Superior temporal gyrus (tissue), 1 donor: ENCODE measurements around the gene LTA.
A peak's percentile ranks its signal among the peaks of the same experiment; 100 is the strongest.

Experiments used
- DNase-seq: peaks from one replicate; pipeline ENCODE4 v3.0.0-alpha.2; 2016; ENCODE audit errors: extremely low spot score

The LTA gene

DNA sequence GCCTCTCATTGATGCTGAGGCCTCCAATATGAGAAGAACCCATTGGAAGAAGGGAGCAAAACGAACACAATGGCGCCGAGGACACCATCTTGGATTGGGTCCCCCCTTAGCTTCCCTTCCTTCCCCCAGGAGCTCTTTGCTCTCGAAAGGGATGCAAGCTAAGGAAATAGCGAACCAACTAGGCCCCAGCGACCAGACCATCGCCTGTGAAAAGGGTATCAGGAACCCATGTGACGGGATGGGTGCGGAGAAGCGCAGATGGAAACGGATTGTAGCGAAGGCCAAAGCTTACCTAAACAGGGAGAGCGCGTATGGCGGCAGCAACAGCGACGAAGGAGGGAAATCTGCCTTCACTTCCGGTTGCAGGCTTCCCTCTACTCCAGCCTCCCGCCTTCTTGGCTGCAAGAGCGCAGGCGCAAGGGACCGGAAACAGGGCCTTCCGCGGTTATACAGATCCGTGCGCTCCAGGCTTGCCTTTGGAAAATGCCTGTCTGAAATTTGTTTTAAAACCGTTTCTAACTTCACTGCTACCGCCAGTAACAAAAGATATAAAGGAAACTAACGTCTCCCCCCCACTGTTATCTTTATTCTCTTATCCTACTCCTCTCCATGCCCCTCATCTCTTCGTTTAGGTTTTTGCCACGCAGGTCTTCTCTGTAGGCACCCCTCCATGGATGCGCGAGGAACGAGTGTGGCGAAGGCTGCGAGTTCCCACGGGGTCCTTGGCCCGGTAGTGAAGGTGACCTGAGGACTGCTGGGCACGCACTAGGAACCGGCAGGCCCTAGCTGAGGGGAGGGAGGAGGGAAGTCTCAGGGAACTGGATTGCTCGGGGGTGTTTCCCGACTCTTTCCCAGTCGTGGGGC, 30.2 kb upstream of the LTA start, which contains the start of gene DDX39B:
Gene DDX39B (minus strand): TSS at position 346 of the 864 bp plus-strand sequence. CDS start 1,471 bp downstream, outside the sequence.
- peak; percentile 99 for DNase-seq

DNA sequence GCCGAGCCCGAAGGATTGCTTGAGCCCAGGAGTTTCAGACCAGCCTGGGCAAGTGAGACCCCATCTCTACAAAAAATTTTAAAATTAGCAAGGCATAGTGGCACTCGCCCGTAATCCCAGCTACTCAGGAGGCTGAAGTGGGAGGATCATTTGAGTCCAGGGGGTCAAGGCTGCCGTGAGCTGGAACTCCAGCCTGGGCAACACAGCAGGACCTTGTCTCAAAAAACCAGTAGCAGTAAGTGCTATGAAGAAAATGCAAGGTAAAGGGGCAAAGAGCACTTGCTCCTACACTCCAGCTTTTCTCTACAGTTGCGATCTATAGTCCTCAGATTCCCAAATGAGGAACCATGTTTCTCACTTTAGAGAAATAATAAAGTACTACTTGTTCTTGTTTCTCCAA, 28.4 kb upstream of the LTA start:
- no peak for DNase-seq

DNA sequence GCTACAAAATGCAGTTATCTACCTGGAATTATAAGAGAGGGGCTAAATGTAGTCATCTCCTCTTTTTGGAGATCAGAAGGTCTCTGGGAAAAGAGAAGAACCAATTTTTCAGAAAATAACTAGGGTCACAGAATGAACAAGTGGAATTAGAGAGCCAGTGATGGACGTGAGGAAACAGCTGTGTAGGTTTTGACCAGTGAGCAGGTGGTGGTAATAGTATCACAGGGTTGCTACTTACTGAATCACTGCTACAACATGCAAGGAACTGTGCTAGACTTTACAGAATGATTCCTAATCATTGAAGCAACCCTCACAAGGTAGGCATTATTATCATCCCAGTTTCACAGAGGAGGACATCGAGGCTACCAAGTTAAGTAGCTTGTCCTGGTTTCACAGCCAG, 27.4 kb upstream of the LTA start:
- DNase-seq: no peak

DNA sequence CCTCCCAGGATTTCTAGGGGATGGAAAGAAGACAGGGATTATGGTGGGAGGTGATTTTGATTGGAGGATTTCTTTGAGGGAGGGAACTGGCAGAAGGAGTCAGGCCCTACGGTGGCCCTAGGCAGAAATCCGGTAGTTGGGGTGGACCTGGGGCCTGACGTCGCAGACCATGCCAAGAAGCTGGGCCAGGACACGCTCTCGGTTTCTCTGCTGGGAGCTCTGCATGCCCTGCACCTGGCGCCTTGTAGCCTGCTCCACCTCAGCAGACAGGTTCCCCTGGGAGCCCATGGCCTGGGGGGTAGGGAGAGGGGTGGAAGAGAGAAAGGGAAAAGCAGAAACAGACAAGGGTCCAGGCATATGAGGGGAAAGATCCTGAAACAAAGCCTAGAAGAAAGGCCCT, 26.8 kb upstream of the LTA start:
- DNase-seq: no peak

DNA sequence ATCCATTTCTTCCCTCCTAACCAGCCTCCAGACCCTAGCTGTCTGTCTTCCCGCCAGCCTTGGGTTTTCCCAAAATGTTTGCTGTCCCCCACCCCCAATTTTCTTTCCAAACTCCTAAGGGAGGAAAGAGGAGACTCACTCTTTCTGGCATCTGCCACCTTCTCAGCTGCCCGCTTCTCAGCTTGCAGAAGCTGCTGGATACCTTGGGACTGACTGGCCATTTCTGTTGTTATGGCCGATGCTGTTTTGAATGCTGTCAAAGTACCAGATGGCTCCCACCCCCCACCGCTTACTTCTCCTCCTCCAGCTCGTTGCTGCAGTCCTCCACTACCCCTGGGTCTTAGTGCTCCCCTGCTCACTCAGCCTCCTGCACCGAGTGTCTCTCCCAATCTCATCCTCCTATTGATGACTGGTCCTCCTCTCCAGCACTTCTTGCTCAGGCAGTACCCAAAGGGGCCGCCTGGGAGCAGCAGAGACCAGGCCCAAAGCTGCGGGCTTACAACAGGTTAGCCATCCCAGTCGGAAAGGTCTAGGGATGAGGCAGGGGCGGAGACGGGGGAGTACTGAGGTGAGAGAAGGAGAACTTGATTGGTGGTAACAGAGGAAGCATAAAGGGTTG, 25.6 kb upstream of the LTA start, which contains the start of gene ATP6V1G2:
Gene ATP6V1G2 (minus strand): TSS at position 270 of the 619 bp plus-strand sequence. CDS start 49 bp downstream, at position 221.
- peak; percentile 93 for DNase-seq

DNA sequence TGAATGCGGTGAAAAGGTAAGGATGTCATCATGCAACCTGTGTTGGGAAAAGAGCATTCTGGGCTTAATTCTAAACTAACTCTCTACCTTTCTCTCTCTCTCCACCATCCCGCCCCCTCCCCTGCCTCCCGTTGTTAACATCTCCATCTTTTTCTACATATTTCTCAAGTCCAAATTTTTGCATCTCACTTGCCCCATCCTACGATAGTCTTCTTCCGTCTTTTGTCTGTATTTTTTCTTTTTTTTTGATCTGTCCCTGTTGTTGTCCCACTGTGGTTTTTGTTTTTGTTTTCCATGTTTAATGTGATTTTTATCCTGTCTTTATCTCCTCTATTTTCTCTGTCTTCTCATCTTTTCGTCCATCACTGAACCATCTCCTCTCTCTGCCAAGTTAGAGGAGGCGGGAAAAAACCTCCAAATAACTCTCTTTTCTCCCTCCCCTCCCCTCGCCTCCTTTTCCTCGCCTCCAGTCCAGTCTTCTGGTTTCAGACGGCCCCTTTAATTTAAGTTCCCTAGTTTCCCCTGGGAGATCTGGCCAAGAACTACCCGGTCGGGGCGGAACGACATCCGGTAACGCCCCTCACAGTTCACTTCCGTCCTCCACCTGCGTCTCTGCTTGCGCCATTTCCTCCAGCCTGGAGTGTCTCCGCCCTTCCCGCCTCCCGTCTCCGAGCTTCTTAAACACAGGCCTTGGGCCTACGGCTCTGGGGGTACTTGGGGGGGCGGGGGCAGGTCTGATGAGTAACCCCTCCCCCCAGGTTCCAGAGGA, 24.9 kb upstream of the LTA start, which contains the start of gene NFKBIL1:
Gene NFKBIL1 (plus strand): TSS at position 651 of the 769 bp plus-strand sequence. CDS start 87 bp downstream, at position 738.
- DNase-seq: peak; percentile 98

DNA sequence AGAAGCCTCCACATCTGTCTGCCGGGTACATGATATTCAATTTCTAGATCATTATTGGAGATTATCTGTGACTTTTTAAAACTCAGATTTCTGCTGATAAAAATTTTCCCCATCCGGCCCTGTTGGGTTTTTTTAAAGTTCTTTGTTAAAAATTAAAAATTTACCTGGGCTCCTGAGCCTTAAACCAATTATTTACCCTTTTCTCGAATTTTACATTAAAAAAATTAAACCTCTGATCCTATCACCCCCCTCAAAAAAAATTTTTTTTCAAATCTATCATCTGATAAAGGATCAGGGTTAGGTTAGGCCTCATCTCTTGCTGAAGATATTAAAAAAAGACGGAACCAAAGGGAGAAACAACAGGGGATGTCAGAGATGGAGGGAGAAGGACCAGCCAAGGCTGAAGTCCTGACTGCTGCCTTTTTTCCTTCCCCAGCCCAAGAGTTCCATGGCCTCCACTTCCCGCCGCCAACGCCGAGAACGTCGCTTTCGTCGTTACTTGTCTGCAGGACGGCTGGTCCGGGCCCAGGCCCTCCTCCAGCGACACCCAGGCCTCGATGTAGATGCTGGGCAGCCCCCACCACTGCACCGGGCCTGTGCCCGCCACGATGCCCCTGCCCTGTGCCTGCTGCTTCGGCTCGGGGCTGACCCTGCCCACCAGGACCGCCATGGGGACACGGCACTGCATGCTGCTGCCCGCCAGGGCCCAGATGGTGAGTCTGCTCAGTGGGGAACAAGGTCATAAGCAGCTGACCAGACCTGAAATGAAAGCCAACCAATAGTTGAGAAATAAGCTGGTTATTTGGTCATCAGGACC, 24.2 kb upstream of the LTA start:
- DNase-seq: no peak

DNA sequence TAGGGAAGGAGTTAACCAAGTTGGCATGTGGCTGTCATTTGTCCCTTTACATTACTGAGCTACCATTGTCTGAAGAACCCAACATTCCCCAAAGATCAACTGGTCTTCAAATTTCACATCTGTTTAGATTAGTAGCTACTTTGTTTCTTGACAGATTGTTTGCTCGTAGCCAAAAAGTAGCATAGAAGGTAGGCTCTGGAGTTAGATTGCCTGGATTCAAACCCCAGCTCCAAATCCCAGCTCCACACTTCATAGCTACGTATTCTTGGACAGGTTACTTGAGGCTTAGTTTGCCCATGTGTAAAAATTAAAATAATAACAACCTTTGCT, 23.6 kb upstream of the LTA start:
- no peak for DNase-seq

DNA sequence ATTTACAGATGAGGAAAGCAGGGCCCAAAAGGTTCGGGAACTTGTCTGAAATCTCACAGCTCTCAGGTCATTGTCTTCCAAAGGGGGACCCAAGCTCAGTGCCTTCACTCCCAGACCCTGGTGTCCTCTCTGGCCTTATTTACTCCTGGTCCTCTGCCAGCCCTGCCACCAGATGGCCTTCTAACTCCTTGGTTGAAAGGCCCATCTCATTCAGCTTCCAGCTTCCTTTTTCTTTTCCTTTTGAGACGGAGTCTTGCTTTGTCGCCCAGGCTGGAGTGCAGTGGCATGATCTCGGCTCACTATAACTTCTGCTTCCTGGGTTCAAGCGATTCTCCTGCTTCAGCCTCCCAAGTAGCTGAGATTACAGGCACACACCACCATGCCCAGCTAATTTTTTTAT, 20.7 kb upstream of the LTA start:
- DNase-seq: peak; percentile 35

DNA sequence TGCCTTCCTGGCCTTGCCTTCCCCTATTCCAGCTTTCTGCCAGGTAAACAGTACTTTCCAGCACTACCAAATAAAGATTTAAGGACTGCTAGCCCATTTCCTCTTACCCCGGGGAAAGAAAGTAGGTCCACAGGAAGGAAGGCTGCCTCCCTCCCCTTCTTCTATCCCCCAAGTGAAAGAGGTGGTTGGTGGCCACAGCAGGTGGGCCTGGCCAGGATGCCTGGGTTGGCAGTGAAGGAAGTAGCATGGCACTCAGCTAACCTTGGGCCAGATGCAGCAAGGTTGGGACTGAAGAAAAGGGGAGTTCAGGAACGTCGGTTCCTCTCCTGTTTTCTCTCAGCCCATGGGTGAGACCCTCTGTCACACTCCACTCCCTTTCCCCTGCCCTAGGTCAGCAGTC, 15.8 kb upstream of the LTA start:
- no peak for DNase-seq

DNA sequence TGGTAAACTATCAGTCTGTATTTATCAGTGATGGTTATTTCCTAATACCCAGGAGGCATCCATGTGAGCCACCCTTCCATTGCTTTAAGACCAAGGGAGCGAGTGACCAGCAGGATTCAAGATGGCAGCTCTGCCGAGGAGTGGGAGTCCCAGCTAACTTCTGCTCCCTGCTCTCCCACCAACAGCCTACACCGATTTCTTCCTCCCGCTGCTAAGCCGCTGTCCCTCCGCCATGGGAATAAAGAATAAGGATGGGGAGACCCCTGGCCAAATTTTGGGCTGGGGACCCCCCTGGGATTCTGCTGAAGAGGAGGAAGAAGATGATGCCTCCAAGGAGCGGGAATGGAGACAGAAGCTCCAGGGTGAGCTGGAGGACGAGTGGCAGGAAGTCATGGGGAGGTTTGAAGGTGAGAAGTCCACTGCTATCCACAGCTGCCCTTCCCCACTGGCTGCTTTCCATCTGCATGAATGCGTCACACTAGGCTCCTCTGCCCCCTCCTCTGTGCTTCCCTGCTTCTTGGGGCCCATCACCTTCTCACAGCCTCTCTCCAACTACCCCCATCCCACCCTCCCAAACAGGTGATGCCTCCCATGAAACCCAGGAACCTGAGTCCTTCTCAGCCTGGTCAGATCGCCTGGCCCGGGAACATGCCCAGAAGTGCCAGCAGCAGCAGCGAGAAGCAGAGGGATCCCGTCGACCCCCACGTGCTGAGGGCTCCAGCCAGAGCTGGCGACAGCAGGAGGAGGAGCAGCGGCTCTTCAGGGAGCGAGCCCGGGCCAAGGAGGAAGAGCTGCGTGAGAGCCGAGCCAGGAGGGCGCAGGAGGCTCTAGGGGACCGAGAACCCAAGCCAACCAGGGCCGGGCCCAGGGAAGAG, 14.4 kb upstream of the LTA start:
- DNase-seq: no peak

DNA sequence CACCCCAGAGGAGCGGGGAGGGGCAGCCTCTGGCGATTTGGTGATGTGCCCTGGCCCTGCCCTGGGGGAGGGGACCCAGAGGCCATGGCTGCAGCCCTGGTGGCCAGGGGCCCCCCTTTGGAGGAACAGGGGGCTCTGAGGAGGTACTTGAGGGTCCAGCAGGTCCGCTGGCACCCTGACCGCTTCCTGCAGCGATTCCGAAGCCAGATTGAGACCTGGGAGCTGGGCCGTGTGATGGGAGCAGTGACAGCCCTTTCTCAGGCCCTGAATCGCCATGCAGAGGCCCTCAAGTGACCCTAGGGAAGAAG, 13.8 kb upstream of the LTA start:
- DNase-seq: no peak

DNA sequence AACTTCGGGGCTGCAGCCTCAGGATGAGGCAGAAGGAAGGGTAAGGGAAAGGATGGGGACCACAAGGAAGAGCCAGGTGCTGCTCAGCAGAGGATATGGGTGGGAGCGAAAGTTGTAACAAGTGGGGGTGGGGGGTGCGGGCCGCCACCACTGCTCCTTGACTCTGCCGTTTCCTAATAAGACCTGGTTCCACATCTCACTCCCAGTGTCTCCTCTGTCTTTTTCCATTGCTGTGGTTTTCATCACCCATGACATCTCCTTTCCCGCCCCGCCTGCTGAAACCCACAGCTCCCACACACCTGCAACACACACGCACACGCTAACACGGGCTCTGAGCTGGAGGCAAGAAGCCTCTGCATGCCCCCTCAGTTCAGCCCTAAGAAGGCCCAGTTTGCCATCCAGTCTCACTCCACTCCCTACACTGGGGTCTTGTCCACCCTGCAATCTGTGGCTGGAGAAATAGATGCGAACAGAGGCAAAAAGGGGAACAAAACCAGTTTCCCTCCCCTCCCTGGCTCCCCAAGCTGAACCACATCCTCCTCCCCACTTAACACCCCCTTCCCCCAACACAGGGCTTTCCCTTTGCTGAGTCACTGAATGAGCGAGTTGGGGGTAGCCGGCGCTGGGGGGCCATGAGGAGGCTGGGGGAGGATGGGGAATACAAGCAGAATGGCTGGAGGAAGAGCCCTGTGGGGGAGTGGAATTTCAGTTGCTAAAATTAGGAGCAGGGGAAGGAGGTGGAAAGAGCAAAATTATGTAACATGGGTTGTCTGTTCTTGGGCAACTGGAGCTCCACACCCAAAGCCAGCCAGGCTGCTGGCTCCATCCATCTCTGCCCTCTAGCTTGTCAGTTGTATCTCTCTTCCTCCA, 13.2 kb upstream of the LTA start:
- peak; percentile 41 for DNase-seq

DNA sequence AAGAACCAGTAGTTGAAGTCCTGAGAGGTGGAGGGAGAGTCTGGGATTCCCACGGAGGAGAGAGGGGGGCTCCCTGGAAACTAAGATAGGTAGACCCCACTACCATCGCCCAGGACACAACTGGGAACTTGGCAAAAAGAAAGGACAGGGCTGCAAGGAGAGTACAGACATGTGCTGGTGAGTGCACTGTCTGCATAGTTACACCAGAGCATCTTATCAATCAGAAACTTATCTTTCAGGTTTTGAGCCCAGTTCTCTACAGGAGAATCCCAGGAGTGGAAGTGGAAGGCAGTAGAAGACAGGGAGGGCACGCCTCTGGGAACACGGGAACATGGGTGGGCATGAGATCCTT, 12.5 kb upstream of the LTA start:
- DNase-seq: no peak

DNA sequence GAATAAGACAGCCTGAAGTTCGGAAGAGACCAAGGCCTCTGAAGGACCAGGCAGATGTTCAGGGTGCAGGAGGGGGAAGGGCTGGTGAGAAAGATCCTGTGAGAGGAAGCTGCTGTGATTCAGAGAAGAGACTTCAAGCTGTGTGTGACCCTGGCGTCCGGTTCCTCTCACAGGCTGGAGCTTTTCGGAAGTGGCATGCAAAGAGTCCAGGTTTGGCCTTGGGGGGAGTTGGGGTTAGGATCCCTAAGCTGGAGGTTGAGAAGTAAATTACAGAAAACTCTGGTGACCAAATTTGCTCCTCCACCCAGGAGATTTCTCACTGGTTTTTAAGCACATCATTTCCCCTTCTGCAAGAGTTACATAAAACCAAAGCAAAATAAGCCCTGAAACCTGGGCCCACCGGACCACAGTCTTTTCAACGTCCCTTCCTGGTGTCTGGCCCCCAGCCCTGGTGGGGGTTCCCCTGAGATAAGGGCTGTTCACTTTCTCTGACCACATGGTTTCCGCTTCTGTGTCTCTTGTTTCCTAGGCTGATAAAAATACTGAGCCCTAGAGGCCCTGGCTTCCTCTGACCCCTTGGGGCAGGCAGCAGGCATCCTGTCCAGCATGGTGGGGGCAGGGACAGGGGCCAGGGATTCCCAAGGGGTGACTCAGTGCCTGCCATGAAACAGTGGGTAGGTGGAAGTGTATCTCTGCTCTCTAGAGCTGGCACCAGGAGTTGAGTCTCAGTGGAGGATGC, 12.0 kb upstream of the LTA start:
- DNase-seq: no peak

DNA sequence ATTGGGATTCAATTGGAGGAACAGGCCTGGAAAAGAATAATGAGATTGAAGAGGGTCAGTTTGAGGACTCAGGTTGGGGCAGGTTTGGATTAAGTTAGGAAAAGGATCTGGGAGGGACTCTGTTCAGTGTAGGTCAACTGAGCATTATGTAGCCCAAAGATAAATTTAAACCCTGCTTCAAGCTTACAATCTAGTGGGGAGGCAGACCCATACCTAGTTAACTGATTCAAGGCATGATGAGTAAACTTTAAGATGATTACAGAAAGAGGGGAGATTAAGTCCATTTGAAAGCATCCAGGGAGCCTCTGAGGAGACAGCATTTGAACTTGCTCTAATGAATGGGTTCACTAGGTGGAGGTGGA, 11.4 kb upstream of the LTA start:
- no peak for DNase-seq

DNA sequence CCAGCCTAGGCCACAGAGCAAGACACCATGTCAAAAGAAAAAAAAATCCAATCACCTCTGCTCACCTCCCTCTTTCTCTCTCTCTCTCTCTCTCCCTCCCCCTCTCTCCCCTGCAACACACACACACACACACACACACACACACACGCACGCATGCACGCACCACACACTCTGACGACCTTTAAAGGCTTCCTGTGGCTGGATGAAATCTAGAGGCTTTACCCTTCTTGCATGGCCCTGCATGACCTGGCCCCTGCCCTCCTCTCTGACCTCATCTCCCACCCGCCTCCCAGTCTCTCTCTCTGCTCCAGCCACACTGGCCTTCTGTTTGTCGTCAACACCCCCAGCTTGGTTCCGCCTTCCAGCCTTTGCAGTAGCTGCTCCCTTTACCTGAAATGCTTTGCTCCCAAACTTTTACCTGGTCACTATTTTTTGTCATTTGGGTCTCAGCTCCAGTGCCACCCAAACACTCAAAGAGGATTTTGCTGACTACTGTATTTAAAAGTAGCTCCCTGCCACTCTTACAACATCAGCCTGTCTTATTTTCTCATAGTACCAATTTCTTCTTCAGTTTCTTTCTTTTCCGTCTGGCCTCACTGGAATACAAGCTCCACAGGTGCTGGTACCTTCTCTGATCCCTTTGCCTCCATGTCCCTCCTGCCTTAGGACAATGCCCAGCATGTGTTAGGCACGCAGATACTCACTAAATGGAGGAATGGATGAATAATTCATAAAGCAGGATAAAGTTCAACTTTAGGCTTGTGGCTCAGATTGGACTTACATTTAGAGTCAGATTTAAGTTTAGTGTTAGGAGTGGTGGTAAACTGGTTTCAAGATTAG, 4.3 kb upstream of the LTA start:
- DNase-seq: no peak

DNA sequence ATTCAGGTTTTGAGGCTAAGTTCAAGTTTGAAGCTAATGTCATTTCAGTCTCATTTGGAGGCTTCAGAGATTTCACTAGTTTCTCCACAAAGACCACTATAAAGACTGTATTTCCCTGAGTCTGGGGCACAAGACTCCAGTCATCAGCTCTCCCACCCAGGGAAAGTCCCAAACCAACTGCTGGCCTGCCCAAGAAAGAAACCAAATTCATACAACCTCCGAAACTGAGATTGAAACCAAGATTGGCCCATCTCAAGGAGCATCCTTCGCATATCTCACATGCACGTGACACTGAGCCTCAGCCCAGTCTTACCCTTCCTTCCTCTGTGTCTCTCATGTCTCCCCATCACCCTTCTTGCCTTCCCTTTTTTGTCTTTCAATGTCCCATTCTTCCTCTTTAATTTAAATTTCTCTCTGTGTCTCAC, 3.5 kb upstream of the LTA start:
- no peak for DNase-seq
